Measurements from ENCODE around the gene SNRPA. TPM values are rescaled to one million over a fixed set of nuclear protein-coding genes. Genes with fewer than 3 reads are reported as not detected.
A peak's percentile ranks its signal among the peaks of the same experiment; 100 is the strongest.

Gene SNRPA
- total RNA-seq, 1 experiment from 2014 or later, result 134 TPM

GRCh38 chr19:40807147-40808020 is 56.4 kb downstream of the SNRPA start:
- Mint-ChIP-seq H3K9me3 (ENCODE audit: unreplicated experiment) (no peaks in the 10 kb centered on the region), H3K27ac (ENCODE audit: unreplicated experiment) (peak overlapping the region; percentile 87), H3K36me3 (ENCODE audit: insufficient read depth, unreplicated experiment) (peaks cover 99% of the 10 kb centered on the region), H3K27me3 (ENCODE audit: insufficient read depth, unreplicated experiment) (no peaks in the 10 kb centered on the region), H3K4me1 (ENCODE audit: low read depth, unreplicated experiment) (peaks cover 43% of the 10 kb centered on the region), H3K4me3 (ENCODE audit: unreplicated experiment) (no peak overlapping the region)
- peak; percentile 87 to 88 for DNase-seq
- TF ChIP-seq CTCF (IDR thresholded peaks at IDR 0.05; ENCODE audit: insufficient read depth in 1 of 2, low read depth in 1 of 2, low read length in 1 of 2, severe bottlenecking in 1 of 2, unreplicated experiment in 1 of 2), result peak; percentile 65 to 81
- Histone ChIP-seq H3K4me3 (ENCODE audit: low read depth, low read length) (no peak overlapping the region), H3K27me3 (replicated peaks; ENCODE audit: control insufficient read depth, insufficient read depth, low read length) (no peaks in the 10 kb centered on the region), H3K9me3 (no peaks in the 10 kb centered on the region), H3K36me3 (ENCODE audit: control insufficient read depth, insufficient read depth, low read length) (peaks cover 19% of the 10 kb centered on the region), H3K4me1 (peaks cover 17% of the 10 kb centered on the region)
- intact Hi-C loops (cut with micrococcal nuclease; ENCODE audit: unreplicated experiment), result loop anchor here (2.0 to 5.0 kb wide), 2 partner anchors 31 to 100 kb away; no protein-coding TSS in a partner anchor
- no TSS peak for BruUV-seq (replicated peaks)
- ChIA-PET POLR2A (interaction anchor here (0.8 kb wide), 1 partner anchor 30 kb away, joined by 6 read pairs; no protein-coding TSS in a partner anchor), CTCF (interaction anchor here (0.8 to 2.1 kb wide), 7 partner anchors 9 to 143 kb away, joined by 3 to 8 read pairs (median 4); partner anchors contain the start of genes ACTMAP, EGLN2 and SNRPA)

DNA sequence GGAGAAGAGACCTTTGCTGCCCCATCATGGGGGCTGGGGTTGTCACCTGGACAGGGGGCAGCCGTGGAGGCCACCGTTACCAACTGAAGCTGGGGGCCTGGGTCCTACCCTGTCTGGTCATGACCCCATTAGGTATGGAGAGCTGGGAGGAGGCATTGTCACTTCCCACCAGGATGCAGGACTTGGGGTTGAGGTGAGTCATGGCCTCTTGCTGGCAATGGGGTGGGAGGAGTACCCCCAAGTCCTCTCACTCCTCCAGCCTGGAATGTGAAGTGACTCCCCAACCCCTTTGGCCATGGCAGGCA is 57.0 kb downstream of the SNRPA start:
- peaks cover 46% of the 10 kb centered on the region for H3K4me1 Mint-ChIP-seq (ENCODE audit: low read depth, unreplicated experiment)
- BruUV-seq (replicated peaks), result no TSS peak
- H3K27me3 Mint-ChIP-seq (ENCODE audit: insufficient read depth, unreplicated experiment), result no peaks in the 10 kb centered on the region
- H3K36me3 ChIP-seq (ENCODE audit: control insufficient read depth, insufficient read depth, low read length), result peaks cover 17% of the 10 kb centered on the region
- ChIA-PET POLR2A (interaction anchor here (0.5 to 0.8 kb wide), 2 partner anchors 9 to 31 kb away, joined by 3 to 6 read pairs; partner anchors contain the start of gene EGLN2), CTCF (interaction anchor here (0.8 to 2.1 kb wide), 4 partner anchors 10 to 143 kb away, joined by 3 to 7 read pairs (median 5); partner anchors contain the start of gene EGLN2)
- H3K4me3 Mint-ChIP-seq (ENCODE audit: unreplicated experiment), result no peak overlapping the region
- peak overlapping the region; percentile 36 for H3K27ac Mint-ChIP-seq (ENCODE audit: unreplicated experiment)
- no peak for TF ChIP-seq CTCF (IDR thresholded peaks at IDR 0.05; ENCODE audit: insufficient read depth in 1 of 2, low read depth in 1 of 2, low read length in 1 of 2, severe bottlenecking in 1 of 2, unreplicated experiment in 1 of 2)
- no peaks in the 10 kb centered on the region for H3K9me3 Mint-ChIP-seq (ENCODE audit: unreplicated experiment)
- H3K27me3 ChIP-seq (replicated peaks; ENCODE audit: control insufficient read depth, insufficient read depth, low read length), result no peaks in the 10 kb centered on the region
- no peak for DNase-seq
- intact Hi-C loops (cut with micrococcal nuclease; ENCODE audit: unreplicated experiment), result loop anchor here (5.0 kb wide), 1 partner anchor 99 kb away; no protein-coding TSS in a partner anchor
- H3K4me1 ChIP-seq, result peaks cover 17% of the 10 kb centered on the region
- no peaks in the 10 kb centered on the region for H3K9me3 ChIP-seq
- peaks cover 99% of the 10 kb centered on the region for H3K36me3 Mint-ChIP-seq (ENCODE audit: insufficient read depth, unreplicated experiment)
- H3K4me3 ChIP-seq (ENCODE audit: low read depth, low read length), result no peak overlapping the region

DNA sequence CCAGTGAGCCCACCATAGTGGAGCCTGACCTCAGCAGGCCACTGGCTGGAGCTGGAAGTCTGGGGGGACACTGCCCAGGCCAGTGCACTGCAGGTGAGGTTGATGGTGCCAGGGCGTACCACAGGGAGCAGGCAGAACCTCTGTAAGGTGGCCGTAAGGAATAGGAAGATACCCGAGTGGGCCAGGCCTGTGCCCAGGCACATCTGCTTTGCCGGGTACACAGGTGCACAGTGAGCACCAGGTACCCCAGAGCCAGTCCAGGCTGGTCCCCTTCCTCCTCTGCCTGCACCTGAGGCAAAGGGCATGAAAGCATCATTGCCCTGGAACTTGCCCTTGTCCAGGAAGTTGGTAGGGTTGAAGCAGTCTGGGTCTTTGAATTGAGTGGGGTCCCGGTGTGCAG is 57.5 kb downstream of the SNRPA start:
- CTCF ChIA-PET, result interaction anchor here (0.8 to 2.1 kb wide), 2 partner anchors 30 to 144 kb away, joined by 3 to 7 read pairs; no protein-coding TSS in a partner anchor

More for the DNA sequence above, 57.5 kb downstream of the SNRPA start:
- POLR2A ChIA-PET, result interaction anchor here (0.5 to 0.8 kb wide), 2 partner anchors 10 to 31 kb away, joined by 3 to 6 read pairs; partner anchors contain the start of gene EGLN2
- BruUV-seq (replicated peaks), result no TSS peak
- Histone ChIP-seq H3K9me3 (no peaks in the 10 kb centered on the region), H3K4me3 (ENCODE audit: low read depth, low read length) (no peak overlapping the region), H3K27me3 (replicated peaks; ENCODE audit: control insufficient read depth, insufficient read depth, low read length) (no peaks in the 10 kb centered on the region), H3K36me3 (ENCODE audit: control insufficient read depth, insufficient read depth, low read length) (peaks cover 17% of the 10 kb centered on the region), H3K4me1 (peaks cover 17% of the 10 kb centered on the region)
- no peak for TF ChIP-seq CTCF (IDR thresholded peaks at IDR 0.05; ENCODE audit: insufficient read depth in 1 of 2, low read depth in 1 of 2, low read length in 1 of 2, severe bottlenecking in 1 of 2, unreplicated experiment in 1 of 2)
- peaks cover 97% of the 10 kb centered on the region for H3K36me3 Mint-ChIP-seq (ENCODE audit: insufficient read depth, unreplicated experiment)
- intact Hi-C loops (cut with micrococcal nuclease; ENCODE audit: unreplicated experiment), result loop anchor here (5.0 kb wide), 1 partner anchor 99 kb away; no protein-coding TSS in a partner anchor
- H3K4me1 Mint-ChIP-seq (ENCODE audit: low read depth, unreplicated experiment), result peaks cover 48% of the 10 kb centered on the region
- H3K9me3 Mint-ChIP-seq (ENCODE audit: unreplicated experiment), result no peaks in the 10 kb centered on the region
- no peak for DNase-seq
- peak overlapping the region; percentile 36 for H3K27ac Mint-ChIP-seq (ENCODE audit: unreplicated experiment)
- H3K27me3 Mint-ChIP-seq (ENCODE audit: insufficient read depth, unreplicated experiment), result no peaks in the 10 kb centered on the region
- peak overlapping the region; percentile 39 for H3K4me3 Mint-ChIP-seq (ENCODE audit: unreplicated experiment)

Measured in Caco-2 (cell line).